ENCODE measurements around the gene PHETA1.

- TF ChIP-seq, protein P1, sequence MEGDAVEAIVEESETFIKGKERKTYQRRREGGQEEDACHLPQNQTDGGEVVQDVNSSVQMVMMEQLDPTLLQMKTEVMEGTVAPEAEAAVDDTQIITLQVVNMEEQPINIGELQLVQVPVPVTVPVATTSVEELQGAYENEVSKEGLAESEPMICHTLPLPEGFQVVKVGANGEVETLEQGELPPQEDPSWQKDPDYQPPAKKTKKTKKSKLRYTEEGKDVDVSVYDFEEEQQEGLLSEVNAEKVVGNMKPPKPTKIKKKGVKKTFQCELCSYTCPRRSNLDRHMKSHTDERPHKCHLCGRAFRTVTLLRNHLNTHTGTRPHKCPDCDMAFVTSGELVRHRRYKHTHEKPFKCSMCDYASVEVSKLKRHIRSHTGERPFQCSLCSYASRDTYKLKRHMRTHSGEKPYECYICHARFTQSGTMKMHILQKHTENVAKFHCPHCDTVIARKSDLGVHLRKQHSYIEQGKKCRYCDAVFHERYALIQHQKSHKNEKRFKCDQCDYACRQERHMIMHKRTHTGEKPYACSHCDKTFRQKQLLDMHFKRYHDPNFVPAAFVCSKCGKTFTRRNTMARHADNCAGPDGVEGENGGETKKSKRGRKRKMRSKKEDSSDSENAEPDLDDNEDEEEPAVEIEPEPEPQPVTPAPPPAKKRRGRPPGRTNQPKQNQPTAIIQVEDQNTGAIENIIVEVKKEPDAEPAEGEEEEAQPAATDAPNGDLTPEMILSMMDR (IDR thresholded peaks at IDR 0.05) = no peak
- TF ChIP-seq POLR2A (IDR thresholded peaks at IDR 0.05) (no peak), POLR2AphosphoS5 (IDR thresholded peaks at IDR 0.05; ENCODE audit: insufficient read depth in 1 of 2, low read depth in 1 of 2) (no peak)
Measured at GRCh38 chr12:111408116-111408440, 39.2 kb upstream of the PHETA1 start.

Measured in vagina (tissue), 2 donors.